ENCODE data around the gene PIK3AP1.

- no peak for TF ChIP-seq CTCF (IDR thresholded peaks at IDR 0.05 in 8 of 11, conservative IDR thresholded peaks at IDR 0.05 in 3 of 11)
- TF ChIP-seq POLR2AphosphoS5 (IDR thresholded peaks at IDR 0.05): no peak
- TF ChIP-seq POLR2A (IDR thresholded peaks at IDR 0.05): no peak
Measured at GRCh38 chr10:96704563-96704962, 15.8 kb downstream of the PIK3AP1 start.
